PC-3 (cell line): ENCODE data around the gene TANGO6. TPM values are rescaled to one million over a fixed set of nuclear protein-coding genes. Genes with fewer than 3 reads are reported as not detected.

Experiments used
- ATAC-seq: fragments of 200-7000 bp; cut with Tn5 transposase; 2 replicates; pipeline ENCODE4 v1.9.1; 2020; ENCODE audit warnings: mild to moderate bottlenecking, moderate library complexity
- BruUV-seq: library from RNA; stranded (reverse); fragments of 400-500 nt; replicated peaks from 2 replicates; lab custom pipeline; 2021; lab: Mats Ljungman, UMichigan
- CTCF ChIA-PET: fragments of 300-600 bp; sonication (Branson Sonifier 250); formaldehyde crosslinking; loops from one replicate; lab custom pipeline; 2022; ENCODE audit warnings: antibody characterized with exemption; lab: Charles Lee
- POLR2A ChIA-PET: fragments of 300-600 bp; sonication (Branson Sonifier 250); formaldehyde crosslinking; loops from one replicate; lab custom pipeline; 2022; ENCODE audit warnings: antibody characterized with exemption; ENCODE audit not compliant: unreplicated experiment; lab: Charles Lee
- DNase-seq: peaks from one replicate; pipeline ENCODE4 v3.0.0-alpha.2; 2015
- H2AFZ ChIP-seq: fragments of 300-600 bp; sonication (generic); 2 replicates; pipeline ENCODE4 v1.6.0; 2016; ENCODE audit warnings: antibody characterized with exemption, low read length
- H3F3A ChIP-seq: fragments of 300-600 bp; sonication (generic); one replicate; pipeline ENCODE4 v1.6.0; 2017; ENCODE audit warnings: antibody characterized with exemption, low read length, control low read depth, mild to moderate bottlenecking; ENCODE audit not compliant: unreplicated experiment
- H3K27ac ChIP-seq: fragments of 300-600 bp; sonication (generic); 2 replicates; pipeline ENCODE4 v1.5.1; 2016; ENCODE audit warnings: mild to moderate bottlenecking, low read length
- H3K27me3 ChIP-seq: fragments of 300-600 bp; sonication (generic); 2 replicates; pipeline ENCODE4 v1.6.1; 2016; ENCODE audit warnings: low read length, mixed read lengths
- H3K36me3 ChIP-seq: fragments of 300-600 bp; sonication (generic); 2 replicates; pipeline ENCODE4 v1.6.1; 2016; ENCODE audit warnings: low read depth, mixed run types, low read length, mixed read lengths
- H3K4me1 ChIP-seq: fragments of 300-600 bp; sonication (generic); 2 replicates; pipeline ENCODE4 v1.5.1; 2016; ENCODE audit warnings: low read length; ENCODE audit not compliant: insufficient read depth
- H3K4me2 ChIP-seq: fragments of 300-600 bp; sonication (generic); 2 replicates; pipeline ENCODE4 v1.6.0; 2016; ENCODE audit warnings: low read length
- H3K4me3 ChIP-seq: fragments of 300-600 bp; sonication (generic); 2 replicates; pipeline ENCODE4 v1.5.1; 2016; ENCODE audit warnings: mild to moderate bottlenecking, low read length, mixed read lengths
- H3K79me2 ChIP-seq: fragments of 300-600 bp; sonication (generic); 2 replicates; pipeline ENCODE4 v1.6.1; 2017; ENCODE audit warnings: low read length, mixed read lengths
- H3K9ac ChIP-seq: fragments of 300-600 bp; sonication (generic); 2 replicates; pipeline ENCODE4 v1.6.0; 2016; ENCODE audit warnings: mild to moderate bottlenecking, low read length
- H3K9me2 ChIP-seq: fragments of 300-600 bp; sonication (generic); replicated peaks from 2 replicates; pipeline ENCODE4 v1.6.1; 2016; ENCODE audit warnings: mixed run types, low read length, mixed read lengths
- H3K9me3 ChIP-seq: fragments of 300-600 bp; sonication (generic); 2 replicates; pipeline ENCODE4 v1.6.1; 2016; ENCODE audit warnings: low read length, mixed read lengths
- H4K20me1 ChIP-seq: fragments of 300-600 bp; sonication (generic); 2 replicates; pipeline ENCODE4 v1.6.1; 2016; ENCODE audit warnings: low read length, mixed read lengths
- EZH2 ChIP-seq: fragments of 300-600 bp; sonication (generic); IDR thresholded peaks from one replicate; pipeline ENCODE4 v1.6.1; 2017; ENCODE audit warnings: antibody characterized with exemption, mild to moderate bottlenecking, low read length; ENCODE audit not compliant: unreplicated experiment
- EZH2phosphoT487 ChIP-seq: fragments of 300-600 bp; sonication (generic); IDR thresholded peaks from 2 replicates; pipeline ENCODE4 v1.6.1; 2018; ENCODE audit warnings: mild to moderate bottlenecking, antibody characterized with exemption, low read length, borderline replicate concordance
- intact Hi-C: fragments of 100-400 bp; cut with micrococcal nuclease; formaldehyde crosslinking; loops from 2 replicates; pipeline ENCODE4 v1.9.0; 2023
- total RNA-seq: library from RNA; depleted of rRNA; stranded (reverse); fragments of >200 nt; gene quantifications from 2 replicates; pipeline ENCODE4 v1.2.3, GENCODE V29; 2014
- TF ChIP-seq, protein P1 (sequence below): fragments of 300-600 bp; sonication (generic); conservative IDR thresholded peaks from 2 replicates; pipeline ENCODE4 v1.5.1; 2017; ENCODE audit warnings: antibody characterized with exemption, low read depth, mild to moderate bottlenecking, low read length

TANGO6 gene
- total RNA-seq, 1 experiment from 2014 or later = 9.4 TPM

DNA sequence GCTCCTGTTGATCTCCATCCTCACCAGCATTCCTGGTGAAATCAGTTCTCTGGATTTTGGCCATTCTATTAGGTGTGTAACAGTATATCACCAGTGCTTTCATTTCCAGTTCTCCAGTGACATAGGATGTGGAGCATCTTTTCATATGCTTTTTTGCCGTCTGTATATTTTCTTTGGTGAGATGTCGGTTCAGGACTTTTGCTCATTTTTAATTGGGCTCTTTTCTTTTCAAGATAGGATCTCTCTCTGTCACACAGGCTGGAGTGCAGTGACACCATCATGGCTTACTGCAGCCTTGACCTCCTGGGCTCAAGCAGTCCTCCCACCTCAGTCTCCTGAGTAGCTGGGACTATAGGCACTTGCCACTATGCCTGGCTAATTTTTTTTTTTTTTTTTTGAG, 74.2 kb downstream of the TANGO6 start:
- no peak overlapping the region for H3K9ac ChIP-seq
- H3K9me3 ChIP-seq = no peaks in the 10 kb centered on the region
- H3K27me3 ChIP-seq = no peaks in the 10 kb centered on the region
- H3K4me3 ChIP-seq = no peak overlapping the region
- no peaks in the 10 kb centered on the region for H4K20me1 ChIP-seq
- H3K4me1 ChIP-seq = peaks cover 19% of the 10 kb centered on the region
- H3K79me2 ChIP-seq = no peaks in the 10 kb centered on the region
- TF ChIP-seq EZH2 (no peak), EZH2phosphoT487 (no peak)
- TF ChIP-seq, protein P1, sequence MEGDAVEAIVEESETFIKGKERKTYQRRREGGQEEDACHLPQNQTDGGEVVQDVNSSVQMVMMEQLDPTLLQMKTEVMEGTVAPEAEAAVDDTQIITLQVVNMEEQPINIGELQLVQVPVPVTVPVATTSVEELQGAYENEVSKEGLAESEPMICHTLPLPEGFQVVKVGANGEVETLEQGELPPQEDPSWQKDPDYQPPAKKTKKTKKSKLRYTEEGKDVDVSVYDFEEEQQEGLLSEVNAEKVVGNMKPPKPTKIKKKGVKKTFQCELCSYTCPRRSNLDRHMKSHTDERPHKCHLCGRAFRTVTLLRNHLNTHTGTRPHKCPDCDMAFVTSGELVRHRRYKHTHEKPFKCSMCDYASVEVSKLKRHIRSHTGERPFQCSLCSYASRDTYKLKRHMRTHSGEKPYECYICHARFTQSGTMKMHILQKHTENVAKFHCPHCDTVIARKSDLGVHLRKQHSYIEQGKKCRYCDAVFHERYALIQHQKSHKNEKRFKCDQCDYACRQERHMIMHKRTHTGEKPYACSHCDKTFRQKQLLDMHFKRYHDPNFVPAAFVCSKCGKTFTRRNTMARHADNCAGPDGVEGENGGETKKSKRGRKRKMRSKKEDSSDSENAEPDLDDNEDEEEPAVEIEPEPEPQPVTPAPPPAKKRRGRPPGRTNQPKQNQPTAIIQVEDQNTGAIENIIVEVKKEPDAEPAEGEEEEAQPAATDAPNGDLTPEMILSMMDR = no peak
- H3K9me2 ChIP-seq = no peaks in the 10 kb centered on the region
- no peaks in the 10 kb centered on the region; the same call in 1 of the 2 replicates for H3K36me3 ChIP-seq
- intact Hi-C loops = no loop called here
- no peak for DNase-seq
- ChIA-PET CTCF (no interaction called here), POLR2A (no interaction called here)
- H2AFZ ChIP-seq = no peak overlapping the region
- no TSS peak for BruUV-seq
- H3F3A ChIP-seq = peaks cover 3% of the 10 kb centered on the region
- no peak overlapping the region for H3K4me2 ChIP-seq
- no peak overlapping the region for H3K27ac ChIP-seq
- no peak for ATAC-seq

DNA sequence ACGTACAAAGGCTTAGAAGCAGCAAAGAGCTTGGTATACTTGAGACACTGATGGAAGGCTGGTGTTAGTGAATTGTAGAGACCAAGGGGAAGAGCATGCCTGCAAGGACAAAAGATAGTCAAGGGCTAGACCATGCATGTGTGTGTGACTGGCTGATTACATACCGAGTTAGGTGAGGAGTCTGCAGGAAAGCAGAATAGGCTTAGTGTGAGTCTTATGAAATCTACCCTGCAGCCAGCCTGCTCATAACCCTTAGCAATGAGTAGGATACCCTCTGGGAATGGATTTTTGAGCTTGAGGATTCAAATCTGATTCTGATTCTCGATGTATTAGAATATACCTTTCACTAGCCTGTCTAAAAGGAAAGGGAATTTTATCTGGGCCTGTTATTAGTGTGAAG, 77.0 kb downstream of the TANGO6 start:
- Histone ChIP-seq H3K27ac (peak overlapping the region; percentile 96), H3K27me3 (no peaks in the 10 kb centered on the region), H3K9me3 (no peaks in the 10 kb centered on the region), H3K4me2 (no peak overlapping the region), H3K4me1 (peaks cover 35% of the 10 kb centered on the region), H2AFZ (no peak overlapping the region), H3K79me2 (no peaks in the 10 kb centered on the region), H3K9ac (no peak overlapping the region), H4K20me1 (no peaks in the 10 kb centered on the region), H3K4me3 (no peak overlapping the region), H3K36me3 (no peaks in the 10 kb centered on the region; the same call in 1 of the 2 replicates), H3K9me2 (no peaks in the 10 kb centered on the region), H3F3A (peaks cover 3% of the 10 kb centered on the region)
- ChIA-PET CTCF (no interaction called here), POLR2A (no interaction called here)
- TF ChIP-seq EZH2 (no peak), EZH2phosphoT487 (no peak)
- TF ChIP-seq, protein P1 = no peak
- no TSS peak for BruUV-seq
- intact Hi-C loops = loop anchor here (10.0 kb wide), 1 partner anchor 94 kb away; no protein-coding TSS in a partner anchor
- ATAC-seq = no peak
- no peak for DNase-seq

DNA sequence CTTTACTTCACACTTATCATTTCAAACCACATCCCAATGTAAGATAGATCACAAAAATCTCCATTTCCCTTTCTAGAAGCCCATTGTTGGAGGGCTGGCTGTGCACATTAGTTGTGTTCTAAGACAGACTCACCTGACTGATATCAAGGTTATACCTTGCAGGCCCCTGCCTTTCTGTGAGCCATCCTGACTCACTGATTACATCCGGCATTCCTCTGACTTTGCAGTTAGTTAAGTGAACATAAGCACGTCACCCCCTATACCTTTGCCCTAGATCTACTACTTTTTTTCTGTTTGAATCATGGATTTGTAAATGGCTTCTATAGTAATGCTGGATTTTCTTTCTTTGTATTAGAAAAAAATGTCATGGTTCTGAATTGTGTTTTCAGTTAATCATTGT, 78.3 kb downstream of the TANGO6 start:
- no peaks in the 10 kb centered on the region for H3K9me2 ChIP-seq
- peak overlapping the region; percentile 63 for H3K9ac ChIP-seq
- H3K4me2 ChIP-seq = peak overlapping the region; percentile 47
- no peaks in the 10 kb centered on the region for H4K20me1 ChIP-seq
- POLR2A ChIA-PET = no interaction called here
- intact Hi-C loops = loop anchor here (10.0 kb wide), 1 partner anchor 93 kb away; no protein-coding TSS in a partner anchor
- no TSS peak for BruUV-seq
- H3K9me3 ChIP-seq = no peaks in the 10 kb centered on the region
- peaks cover 3% of the 10 kb centered on the region for H3F3A ChIP-seq
- H3K27ac ChIP-seq = peak overlapping the region; percentile 96
- ATAC-seq = peak; percentile 96
- no peak for TF ChIP-seq EZH2phosphoT487
- TF ChIP-seq, protein P1 = no peak
- no peak for TF ChIP-seq EZH2
- peaks cover 35% of the 10 kb centered on the region for H3K4me1 ChIP-seq
- H3K36me3 ChIP-seq = no peaks in the 10 kb centered on the region; the same call in 1 of the 2 replicates
- H3K27me3 ChIP-seq = no peaks in the 10 kb centered on the region
- CTCF ChIA-PET = no interaction called here
- peak overlapping the region; percentile 36; the same call in 1 of the 2 replicates for H3K4me3 ChIP-seq
- peak; percentile 95 for DNase-seq
- no peak overlapping the region for H2AFZ ChIP-seq
- no peaks in the 10 kb centered on the region for H3K79me2 ChIP-seq
